HG03097 (cell line): ENCODE results near the gene CTTNBP2.

Source experiments
- ATAC-seq: cut with Tn5 transposase; IDR thresholded peaks from one replicate; pipeline ENCODE4 v1.9.1; 2021; ENCODE audit not compliant: unreplicated experiment, low FRiP score

The CTTNBP2 gene

DNA sequence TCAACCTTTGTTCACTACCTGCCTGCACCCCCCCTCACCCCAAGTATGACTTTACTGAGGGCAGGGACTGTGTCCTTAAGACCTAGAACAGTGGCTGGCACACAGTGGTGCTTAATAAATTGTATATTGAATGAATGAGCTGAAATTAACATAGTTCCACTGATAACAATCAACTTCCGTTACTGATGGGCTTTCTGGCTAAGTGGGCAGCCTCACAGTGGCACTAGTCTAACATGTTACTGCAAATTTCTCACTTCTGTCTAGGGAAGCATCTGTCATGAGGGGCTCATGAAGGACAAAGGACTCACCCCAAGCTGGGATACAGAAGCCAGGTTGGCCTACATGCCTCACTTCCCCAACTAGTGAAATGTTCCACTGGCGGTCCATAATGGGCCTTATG lies 79.3 kb downstream of the CTTNBP2 start:
- no peak for ATAC-seq

DNA sequence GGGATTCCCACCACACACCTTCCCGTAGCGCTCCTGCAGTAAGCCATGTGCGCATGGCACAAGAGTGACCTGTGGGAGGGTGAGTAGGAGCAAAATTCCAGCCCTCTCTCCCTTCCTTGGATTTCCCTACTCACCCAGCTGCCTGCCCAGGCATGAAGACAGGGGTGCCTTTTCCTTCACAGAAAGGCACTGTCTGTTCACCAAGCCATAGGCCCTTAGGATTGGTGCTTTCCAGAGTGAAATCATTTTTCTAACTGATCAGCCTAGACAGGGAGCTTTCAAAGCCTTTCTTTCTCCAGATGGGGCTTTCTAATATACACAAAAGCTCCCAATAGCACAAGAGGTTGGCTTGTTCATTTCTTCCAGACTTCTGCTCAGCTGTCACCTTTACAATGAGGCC lies 79.7 kb downstream of the CTTNBP2 start:
- no peak for ATAC-seq

DNA sequence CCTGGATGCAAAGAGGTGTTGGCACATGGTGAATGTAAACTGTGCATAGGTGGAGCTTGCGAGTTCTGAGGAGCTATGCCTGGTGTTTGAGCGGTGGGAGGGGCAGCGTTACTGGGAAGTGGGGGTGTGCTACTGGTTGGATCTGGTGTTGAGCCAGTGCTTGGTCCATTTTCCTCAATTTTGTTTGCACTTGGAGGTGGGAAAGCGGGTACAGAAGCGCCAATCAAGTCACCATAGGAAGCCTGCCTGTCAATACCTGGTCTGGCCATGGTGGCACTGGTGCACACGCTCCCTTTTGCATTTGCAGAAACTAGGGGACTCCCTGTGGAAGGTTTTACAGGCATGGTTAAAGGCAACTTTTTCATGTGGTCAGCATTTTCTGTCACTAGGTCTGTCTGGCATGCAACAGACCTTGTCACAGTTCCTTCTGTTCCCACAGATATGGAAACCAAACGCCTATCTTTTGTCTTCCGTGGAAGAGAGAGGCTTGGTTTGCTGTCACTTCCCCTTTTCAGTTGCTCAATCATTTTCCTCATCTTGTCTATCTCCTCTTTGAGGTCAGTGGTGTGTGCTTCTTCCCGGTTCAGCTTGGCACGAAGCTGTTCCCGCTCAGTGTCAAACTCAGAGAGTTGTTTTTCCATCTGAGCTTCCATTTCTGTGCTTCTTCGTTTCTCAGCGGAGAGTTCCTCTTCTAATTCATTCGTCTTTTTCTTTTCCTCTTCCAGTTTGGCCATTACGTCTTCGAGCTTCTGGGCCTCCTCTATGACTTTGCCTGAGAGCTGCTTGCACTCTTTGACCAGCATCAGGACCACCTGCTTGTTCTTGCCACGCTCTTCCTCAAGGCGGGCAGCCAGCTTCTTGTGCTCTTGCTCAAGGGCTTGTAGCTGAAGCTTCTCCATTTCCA lies 81.1 kb downstream of the CTTNBP2 start:
- ATAC-seq: peak; percentile 77

DNA sequence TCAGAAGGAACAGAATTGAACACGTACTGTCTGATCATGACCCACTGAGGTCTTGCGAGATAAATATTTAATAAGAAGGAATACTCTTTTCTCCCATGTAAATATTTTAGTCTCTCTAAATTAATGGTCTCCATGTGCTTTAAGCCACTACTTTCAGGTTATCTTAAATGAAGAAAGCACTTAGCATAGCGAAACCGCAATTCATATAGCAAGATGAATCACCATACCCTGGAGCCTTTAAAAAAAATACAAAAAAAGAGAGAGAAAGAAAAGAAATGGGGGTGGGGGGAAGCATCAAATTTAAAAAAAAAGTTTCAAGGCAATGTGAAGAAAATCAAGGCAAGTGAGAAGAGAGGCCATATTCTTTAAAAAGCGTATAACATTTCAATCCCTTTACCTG lies 82.5 kb downstream of the CTTNBP2 start:
- no peak for ATAC-seq

DNA sequence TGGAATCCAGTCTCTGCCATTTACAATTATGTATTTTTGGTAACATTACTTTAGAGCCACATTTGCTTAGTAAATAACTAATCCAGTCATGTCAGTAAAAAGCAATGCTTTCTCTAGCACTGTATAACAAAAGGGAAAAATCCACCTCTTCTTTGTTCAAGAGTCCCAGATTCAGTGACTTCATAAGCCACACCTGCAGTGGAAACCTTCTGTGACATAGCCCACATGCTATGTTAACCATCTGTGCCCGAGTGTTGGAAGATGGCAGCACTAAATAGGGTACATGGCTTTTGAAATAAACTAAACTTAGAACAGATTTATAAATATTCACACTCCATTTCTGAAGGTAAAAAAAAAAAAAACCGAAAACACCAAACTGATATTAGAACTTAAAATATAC lies 83.0 kb downstream of the CTTNBP2 start:
- no peak for ATAC-seq

DNA sequence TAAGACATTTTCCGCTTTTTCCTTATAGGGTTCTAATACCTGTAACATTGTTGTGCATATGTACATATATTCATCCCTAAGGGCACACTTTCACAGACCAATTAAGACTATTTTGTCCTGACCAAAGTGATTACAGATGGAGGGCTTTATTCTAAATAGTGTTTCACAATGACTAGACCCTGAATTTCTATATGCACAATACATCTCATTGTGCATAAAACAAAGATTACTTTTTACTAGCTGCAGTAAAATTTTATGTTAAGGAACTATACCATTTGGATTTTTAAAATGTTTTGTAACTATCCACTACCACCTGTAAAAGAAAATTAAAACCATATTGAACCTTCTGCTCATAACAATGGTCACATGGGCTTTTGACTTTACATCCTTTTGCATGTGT lies 87.8 kb downstream of the CTTNBP2 start:
- no peak for ATAC-seq

DNA sequence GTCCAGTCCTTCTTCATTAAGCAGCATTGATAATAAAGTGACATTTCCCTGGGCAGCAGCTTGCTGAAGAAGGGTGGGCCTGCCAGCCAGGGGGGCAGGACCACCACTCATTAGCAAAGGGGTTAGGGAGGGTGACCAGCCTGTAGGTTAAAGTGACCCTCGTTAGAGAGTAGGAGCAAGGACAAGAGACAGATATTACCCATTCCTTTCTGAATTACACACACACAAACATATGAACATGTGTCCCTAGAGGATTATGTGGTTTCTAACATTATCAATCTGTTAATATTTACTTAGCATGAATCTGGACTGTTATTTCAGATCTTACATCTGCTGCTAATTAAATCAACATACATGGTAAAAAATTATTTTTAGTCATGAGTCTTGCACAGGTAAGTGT lies 88.9 kb downstream of the CTTNBP2 start:
- ATAC-seq: no peak

DNA sequence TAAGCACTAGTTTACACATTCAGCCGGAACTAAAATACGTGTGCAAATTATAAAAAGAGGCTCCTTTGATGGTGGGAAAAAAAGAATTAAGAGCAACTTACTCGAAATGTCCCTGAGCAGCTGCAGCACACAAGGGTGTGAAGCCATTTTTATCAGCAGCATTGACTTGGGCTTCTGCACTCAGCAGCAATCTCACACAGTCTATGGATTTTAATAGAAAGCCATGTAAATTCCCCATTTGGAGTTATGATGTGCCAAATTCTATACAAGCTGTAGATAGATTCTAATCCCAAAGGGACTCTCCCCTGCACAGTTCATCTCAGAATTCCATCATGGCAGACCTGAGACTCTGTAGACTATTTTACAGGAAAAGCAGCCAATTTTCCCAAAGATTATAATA lies 90.5 kb downstream of the CTTNBP2 start:
- ATAC-seq: no peak

DNA sequence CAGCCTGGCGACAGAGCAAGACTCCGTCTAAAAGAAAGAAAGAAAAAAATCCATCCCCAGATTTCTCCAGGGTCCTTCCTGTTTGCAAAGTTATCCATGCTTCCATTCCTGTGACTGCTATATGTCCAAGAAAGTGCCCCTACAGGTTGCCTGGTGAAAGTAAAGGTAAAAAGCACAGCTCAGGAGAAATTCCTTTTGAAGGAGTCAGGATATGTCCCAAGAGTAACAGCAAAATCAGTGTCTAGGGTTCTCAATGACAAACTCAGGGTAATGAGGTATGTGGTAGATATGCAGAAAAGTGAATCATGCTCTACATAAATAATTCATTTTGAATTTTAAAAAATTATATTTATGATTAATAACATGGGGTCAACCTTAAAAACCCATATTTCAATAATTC lies 91.5 kb downstream of the CTTNBP2 start:
- ATAC-seq: no peak

DNA sequence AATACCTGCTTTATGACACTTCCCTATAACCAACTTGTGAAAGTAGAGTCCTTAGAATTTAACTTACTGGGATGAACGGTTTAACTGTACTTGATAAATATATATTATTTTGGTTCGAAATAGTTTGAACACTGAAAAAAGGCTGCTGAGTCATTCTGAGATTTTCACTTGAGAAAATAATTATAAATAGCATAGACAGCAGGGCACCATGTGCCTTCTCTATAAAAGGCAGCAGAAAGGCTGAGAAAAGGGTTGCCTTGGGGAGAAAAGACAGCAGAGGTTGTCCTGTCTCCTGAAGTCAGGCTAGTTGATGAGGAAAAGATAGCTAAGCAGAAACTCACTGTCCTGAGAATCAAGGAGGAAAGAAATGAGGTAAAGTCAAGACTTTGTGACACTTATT lies 92.4 kb downstream of the CTTNBP2 start:
- ATAC-seq: peak; percentile 56

DNA sequence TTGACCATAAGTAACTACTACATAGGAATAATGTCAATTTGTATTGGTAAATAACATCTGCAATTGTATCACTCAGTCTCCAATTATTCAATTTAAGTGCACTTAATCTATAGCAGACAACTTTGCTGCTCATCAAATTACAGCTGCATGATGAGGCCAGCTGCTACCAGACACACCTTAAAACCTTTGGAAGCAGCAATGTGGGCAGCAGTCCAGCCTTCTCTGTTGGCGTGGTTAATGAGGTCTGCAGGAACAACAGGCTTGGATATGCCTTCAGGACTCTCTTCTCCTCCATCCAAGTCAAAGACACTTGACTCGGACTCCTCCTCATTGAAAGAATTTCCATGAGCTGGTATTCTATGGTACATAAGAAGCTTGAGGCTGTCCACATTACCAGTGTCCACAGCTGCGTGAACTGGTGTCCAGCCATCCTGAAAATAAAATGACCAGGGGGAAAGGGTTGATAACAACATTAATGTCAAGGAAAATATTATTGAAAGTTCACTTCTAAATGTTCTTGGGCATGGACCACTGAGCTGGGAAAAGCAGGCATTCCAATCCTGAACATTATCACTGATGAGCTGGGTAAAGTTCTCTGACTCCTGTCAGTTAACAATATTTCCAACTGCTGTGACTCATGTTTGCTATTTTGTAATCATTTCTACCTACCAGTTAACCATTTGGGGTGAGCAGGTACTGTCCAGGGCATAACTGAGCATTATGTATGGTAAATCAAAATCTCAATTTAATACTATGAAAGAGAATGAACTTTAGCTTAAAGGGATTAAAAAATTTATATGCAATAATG lies 95.7 kb downstream of the CTTNBP2 start:
- no peak for ATAC-seq

DNA sequence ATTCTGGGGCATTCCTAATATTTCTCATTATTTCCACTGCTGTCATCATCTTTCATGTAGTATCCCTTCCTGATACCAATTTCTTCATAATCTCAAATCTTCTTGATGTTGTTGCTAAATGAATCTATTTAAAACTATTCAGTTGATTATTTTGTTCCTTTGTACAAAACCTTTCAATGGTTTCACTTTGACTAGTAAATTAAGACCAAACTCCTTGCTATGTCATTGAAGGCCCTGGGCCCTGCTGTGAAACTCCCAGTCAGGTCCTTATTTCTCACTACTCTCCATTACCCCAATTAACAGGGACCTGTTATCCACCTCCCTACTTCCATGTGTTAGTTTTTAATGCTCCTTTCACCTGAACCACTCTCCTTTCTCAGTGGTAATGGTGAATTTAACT lies 97.0 kb downstream of the CTTNBP2 start:
- no peak for ATAC-seq

DNA sequence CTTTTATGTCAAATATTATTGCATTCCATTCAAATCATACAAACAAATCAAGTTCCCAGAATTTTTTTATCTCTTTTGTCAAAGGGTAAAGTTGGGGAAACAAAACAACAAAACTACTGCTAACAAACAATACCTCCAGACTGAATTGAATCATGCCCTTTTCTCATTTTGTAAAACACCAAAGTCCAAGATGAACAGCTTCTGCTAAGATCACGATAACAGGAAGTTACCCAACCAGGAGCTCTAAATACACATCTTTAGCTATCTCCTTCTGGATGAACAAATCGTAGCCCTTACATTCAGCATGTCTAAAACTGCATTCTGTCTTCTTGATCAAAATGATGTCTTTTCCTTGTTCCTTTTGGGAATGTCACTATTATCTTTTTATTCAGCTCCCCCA lies 97.4 kb downstream of the CTTNBP2 start:
- no peak for ATAC-seq

DNA sequence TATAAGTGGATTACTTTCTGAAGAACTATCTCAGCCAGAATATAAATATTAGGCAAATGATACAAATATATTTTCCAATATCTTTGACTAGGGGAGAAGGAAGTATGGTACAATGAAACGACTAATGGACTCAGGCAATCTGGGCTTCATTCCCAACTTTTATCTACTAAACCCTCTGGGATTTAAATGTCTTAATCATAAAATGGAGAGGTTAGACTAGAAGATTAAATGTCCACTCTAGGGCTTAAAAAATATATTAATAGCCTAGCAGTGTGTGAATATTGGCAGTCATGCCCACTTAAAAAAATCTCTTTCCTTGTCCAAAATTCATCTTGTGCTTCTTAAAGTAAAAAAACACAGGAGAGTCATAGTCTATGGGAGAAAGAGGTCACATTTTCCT lies 98.3 kb downstream of the CTTNBP2 start:
- no peak for ATAC-seq

DNA sequence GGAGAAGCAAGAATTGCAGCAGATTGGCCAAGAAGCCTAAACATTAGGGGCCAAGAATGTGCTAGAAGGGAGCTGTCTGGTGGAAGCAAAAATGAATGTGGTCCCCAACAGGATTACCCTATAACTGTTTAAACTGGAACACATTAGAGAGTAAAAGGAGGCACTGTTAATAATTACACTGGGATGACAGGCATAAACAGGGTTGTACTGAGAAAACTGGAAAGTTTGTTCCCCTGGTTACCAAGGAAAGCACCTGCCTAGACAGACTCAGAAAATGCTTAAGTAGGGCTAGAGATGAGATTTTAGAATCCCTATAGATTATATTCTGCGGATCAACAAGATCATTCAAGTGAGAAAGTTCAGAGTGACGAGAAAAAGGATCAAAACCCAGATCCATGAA lies 100.8 kb downstream of the CTTNBP2 start:
- no peak for ATAC-seq

DNA sequence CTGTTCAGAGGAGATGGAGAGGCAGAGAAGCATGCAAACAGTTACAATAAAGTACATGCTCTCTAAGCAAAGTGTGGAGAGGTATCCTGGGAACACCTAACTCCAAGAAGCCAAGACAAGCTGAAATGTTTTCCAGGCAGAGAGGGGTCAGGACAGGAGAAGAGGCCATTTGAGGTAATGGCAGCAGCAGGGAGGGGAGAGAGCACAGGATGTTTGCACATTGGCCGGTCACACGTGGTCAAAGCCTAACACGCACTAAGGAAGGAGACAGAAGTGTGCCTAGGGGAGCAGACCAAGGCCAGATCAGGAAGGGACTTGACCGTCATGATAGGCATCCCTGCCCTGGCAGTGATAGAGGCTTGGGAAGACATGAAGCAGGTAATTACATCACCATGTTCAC lies 101.5 kb downstream of the CTTNBP2 start:
- no peak for ATAC-seq

DNA sequence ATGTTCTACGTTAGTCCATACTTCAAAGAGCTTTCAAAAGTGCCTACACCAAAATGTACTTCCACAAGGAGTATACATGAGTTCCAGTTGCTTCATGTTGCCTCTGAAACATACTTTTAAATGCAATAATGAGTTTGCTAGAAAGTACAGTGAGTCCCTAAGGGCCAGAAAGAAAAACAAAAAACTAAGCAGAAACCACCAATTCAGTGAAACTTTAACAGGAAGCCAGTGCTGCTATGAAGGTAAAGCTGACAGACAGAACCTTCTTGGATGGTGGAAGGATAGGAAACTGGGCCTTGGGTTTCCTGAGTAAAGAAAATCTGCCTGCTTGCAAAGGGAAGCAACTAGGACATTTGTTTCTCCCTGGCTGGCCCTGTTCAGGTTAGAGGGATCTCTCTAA lies 104.2 kb downstream of the CTTNBP2 start:
- ATAC-seq: peak; percentile 52

DNA sequence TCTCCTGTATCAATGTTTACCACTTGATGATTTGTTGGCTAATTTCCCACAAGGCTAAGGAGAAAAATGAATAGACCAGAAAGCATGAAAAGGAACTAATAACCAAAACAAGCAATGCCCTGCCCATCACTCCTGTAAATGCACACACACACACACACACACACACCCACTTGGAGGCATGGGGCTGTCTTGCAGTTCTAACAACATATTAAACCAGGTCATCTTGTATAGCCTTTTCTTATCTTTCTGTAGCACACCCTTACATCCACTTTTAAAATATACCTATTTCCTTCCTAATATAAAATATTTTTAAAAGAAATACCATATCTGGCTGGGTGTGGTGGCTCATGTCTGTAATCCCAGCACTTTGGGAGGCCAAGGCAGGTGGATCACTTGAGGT lies 105.3 kb downstream of the CTTNBP2 start:
- no peak for ATAC-seq

DNA sequence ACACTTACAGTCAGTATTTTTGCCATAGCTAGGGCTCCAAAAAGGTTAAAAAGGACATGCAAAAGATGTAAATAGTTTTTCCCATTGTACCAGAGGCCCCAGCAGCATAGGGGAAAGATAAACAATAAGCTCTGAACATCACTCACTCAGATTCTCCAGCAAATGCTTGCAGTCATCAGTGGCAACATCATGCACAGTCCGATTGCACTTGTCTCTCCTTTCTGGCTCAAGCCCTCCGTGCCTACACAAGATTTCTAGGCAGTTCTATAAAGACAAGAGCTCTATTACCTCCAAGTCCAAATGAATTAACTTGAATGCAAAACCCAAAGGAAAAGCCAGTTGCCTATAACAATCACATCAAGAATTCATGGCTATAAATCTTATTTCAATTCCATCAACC lies 106.3 kb downstream of the CTTNBP2 start:
- no peak for ATAC-seq

DNA sequence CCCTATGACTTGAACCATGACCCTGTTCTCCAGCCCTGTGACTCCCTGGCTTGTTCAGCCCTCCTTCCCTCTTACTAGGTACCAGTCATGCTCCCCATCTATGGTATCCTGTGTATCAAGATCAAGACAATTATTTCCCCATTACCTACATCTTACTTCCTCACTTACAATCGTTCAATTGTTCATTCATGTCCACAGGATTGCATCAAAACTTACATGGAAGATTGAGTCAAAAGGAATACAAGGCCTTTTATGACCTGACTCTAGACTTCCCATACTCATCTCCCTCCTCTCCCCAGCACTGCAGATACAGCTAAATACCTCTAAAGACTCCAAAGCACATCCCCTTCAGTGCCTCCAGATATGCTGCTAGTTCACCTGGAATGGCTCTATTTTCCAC lies 109.2 kb downstream of the CTTNBP2 start:
- ATAC-seq: no peak

DNA sequence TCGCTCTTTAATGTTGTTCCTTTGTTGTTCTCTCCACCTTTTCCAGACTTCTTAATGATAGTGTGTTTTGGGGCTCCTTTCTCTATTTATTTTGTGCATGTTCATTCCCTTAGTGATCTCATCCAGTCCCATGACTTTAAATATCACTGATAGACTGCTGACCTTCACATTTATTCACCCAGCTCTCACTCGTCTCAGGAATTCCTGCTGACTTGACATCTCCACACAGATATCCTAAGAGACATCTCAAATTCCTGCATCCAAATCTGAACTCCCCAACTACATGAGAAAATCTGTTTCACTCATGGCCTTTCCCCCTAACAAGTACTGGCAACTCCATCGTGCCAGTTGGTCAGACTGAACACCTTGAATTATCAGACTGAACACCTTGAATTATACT lies 111.2 kb downstream of the CTTNBP2 start:
- ATAC-seq: no peak
